Measurements from ENCODE around the gene HYAL3.

DNA sequence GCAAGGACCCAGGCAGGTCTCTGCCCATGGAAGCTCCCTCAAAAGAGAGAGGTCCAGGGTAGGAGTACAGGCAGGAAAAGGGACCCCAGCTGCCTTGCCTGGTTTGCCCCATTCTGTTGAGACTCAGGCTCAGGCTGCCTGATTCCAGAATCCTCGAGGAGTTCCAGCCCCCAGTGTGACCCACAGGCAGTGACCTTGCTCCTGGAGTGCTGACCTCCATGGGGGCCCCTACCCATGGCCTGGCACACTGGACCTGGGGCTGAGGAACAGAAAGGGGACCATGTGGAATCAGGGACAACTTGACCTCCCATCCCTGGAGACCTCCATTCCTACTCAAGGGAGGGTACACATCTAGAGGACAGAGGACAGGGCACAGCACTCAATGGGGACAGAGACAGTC is 33.6 kb downstream of the HYAL3 start:
- TF ChIP-seq, protein P1, sequence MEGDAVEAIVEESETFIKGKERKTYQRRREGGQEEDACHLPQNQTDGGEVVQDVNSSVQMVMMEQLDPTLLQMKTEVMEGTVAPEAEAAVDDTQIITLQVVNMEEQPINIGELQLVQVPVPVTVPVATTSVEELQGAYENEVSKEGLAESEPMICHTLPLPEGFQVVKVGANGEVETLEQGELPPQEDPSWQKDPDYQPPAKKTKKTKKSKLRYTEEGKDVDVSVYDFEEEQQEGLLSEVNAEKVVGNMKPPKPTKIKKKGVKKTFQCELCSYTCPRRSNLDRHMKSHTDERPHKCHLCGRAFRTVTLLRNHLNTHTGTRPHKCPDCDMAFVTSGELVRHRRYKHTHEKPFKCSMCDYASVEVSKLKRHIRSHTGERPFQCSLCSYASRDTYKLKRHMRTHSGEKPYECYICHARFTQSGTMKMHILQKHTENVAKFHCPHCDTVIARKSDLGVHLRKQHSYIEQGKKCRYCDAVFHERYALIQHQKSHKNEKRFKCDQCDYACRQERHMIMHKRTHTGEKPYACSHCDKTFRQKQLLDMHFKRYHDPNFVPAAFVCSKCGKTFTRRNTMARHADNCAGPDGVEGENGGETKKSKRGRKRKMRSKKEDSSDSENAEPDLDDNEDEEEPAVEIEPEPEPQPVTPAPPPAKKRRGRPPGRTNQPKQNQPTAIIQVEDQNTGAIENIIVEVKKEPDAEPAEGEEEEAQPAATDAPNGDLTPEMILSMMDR (IDR thresholded peaks at IDR 0.05; ENCODE audit: borderline replicate concordance, extremely low read depth, low read length, poor library complexity, severe bottlenecking): no peak
- no peak for TF ChIP-seq EZH2 (IDR thresholded peaks at IDR 0.05; ENCODE audit: borderline replicate concordance, low read depth, low read length, severe bottlenecking)

Measured in DND-41 (cell line).